GM12878 (cell line): ENCODE data around the gene BFSP2. TPM values are rescaled to one million over a fixed set of nuclear protein-coding genes. Genes with fewer than 3 reads are reported as not detected.

Source experiments
- CBX5 ChIP-seq: sonication (generic); IDR thresholded peaks from 2 replicates; pipeline ENCODE4 v1.6.1; 2016; ENCODE audit warnings: low read depth, moderate library complexity, mild to moderate bottlenecking, inconsistent platforms
- CHD1 ChIP-seq: IDR thresholded peaks from 2 replicates; pipeline ENCODE4 v1.6.1; 2012; ENCODE audit warnings: low read depth, low read length, improper control_type of control experiment
- ETV6 ChIP-seq, 2 experiments: fragments of 450-650 bp in 1 of 2; IDR thresholded peaks in 1 of 2; conservative IDR thresholded peaks in 1 of 2; 2 replicates each; pipeline ENCODE4 v1.6.1; 2014; ENCODE audit warnings: antibody characterized with exemption in 1 of 2, borderline replicate concordance in 1 of 2, low read depth in 1 of 2, mild to moderate bottlenecking in 1 of 2, moderate library complexity in 1 of 2
- MEF2B ChIP-seq: fragments of 450-650 bp; IDR thresholded peaks from 2 replicates; pipeline ENCODE4 v1.6.1; 2018; ENCODE audit warnings: mild to moderate bottlenecking, moderate library complexity; ENCODE audit not compliant: partially characterized antibody, poor library complexity, severe bottlenecking
- MXI1 ChIP-seq: fragments of 150-350 bp; IDR thresholded peaks from 2 replicates; pipeline ENCODE4 v1.6.1; 2011; ENCODE audit warnings: low read depth, mild to moderate bottlenecking, inconsistent platforms, low read length, improper control_type of control experiment
- MYC ChIP-seq: IDR thresholded peaks from 2 replicates; pipeline ENCODE4 v1.6.1; 2011; ENCODE audit warnings: mild to moderate bottlenecking, low read length, moderate library complexity, inconsistent platforms; ENCODE audit not compliant: insufficient read depth, insufficient replicate concordance, insufficient read length, severe bottlenecking
- NR2C1 ChIP-seq: fragments of 450-650 bp; IDR thresholded peaks from 2 replicates; pipeline ENCODE4 v1.6.1; 2017; ENCODE audit warnings: antibody characterized with exemption, mild to moderate bottlenecking, moderate library complexity
- NR2F1 ChIP-seq: fragments of 450-650 bp; conservative IDR thresholded peaks from 2 replicates; pipeline ENCODE4 v1.6.1; 2017; ENCODE audit warnings: mild to moderate bottlenecking
- POU2F2 ChIP-seq: IDR thresholded peaks from 3 replicates; pipeline ENCODE4 v1.6.1; 2011; ENCODE audit warnings: low read depth, mild to moderate bottlenecking, low read length, borderline replicate concordance
- RCOR1 ChIP-seq: conservative IDR thresholded peaks from 2 replicates; pipeline ENCODE4 v1.6.1; 2012; ENCODE audit warnings: low read depth, low read length, improper control_type of control experiment
- STAT1 ChIP-seq: fragments of 450-650 bp; conservative IDR thresholded peaks from 2 replicates; pipeline ENCODE4 v1.6.1; 2014; ENCODE audit warnings: antibody characterized with exemption, mild to moderate bottlenecking
- TCF7 ChIP-seq: IDR thresholded peaks from 2 replicates; pipeline ENCODE4 v1.6.1; 2014; ENCODE audit warnings: antibody characterized with exemption, borderline replicate concordance
- ZNF207 ChIP-seq: fragments of 450-650 bp; IDR thresholded peaks from 2 replicates; pipeline ENCODE4 v1.6.1; 2014; ENCODE audit warnings: antibody characterized with exemption, mild to moderate bottlenecking, borderline replicate concordance
- ZNF217 ChIP-seq: fragments of 450-650 bp; IDR thresholded peaks from 2 replicates; pipeline ENCODE4 v1.6.1; 2017; ENCODE audit warnings: antibody characterized with exemption, mild to moderate bottlenecking
- polyA plus RNA-seq, 11 experiments: library from polyadenylated mRNA; depleted of rRNA in 4 of 11; unstranded in 6 of 11; stranded (reverse) in 5 of 11; fragments of >200 nt; fragmentation: Nextera tagmentation in 4 of 11; fragmentation: Illumina TruSeq in 1 of 11; extraction: Ambion mirVana in 4 of 11; extraction: Trizol in 1 of 11; gene quantifications; 1 replicate in 1 of 11; 2 replicates in 10 of 11; pipeline versions ENCODE4 v1.2.1 to v1.2.3, GENCODE V29; 2011 to 2016; ENCODE audit warnings: inconsistent platforms in 2 of 11, missing spikeins in 2 of 11, low read depth in 1 of 11
- total RNA-seq, 4 experiments: library from RNA; depleted of rRNA in 3 of 4; stranded (reverse); fragments of >200 nt in 3 of 4; fragmentation: Illumina TruSeq in 1 of 4; extraction: Trizol in 1 of 4; gene quantifications; 2 replicates each; pipeline versions ENCODE4 v1.2.1 to v1.2.3, GENCODE V29; 2013 to 2021
- TF ChIP-seq, protein P1 (sequence below): fragments of 450-650 bp; IDR thresholded peaks from 2 replicates; pipeline ENCODE4 v1.6.1; 2017; ENCODE audit warnings: antibody characterized with exemption, mild to moderate bottlenecking, moderate library complexity
- TF ChIP-seq, protein P2 (sequence below): fragments of 450-650 bp; IDR thresholded peaks from 2 replicates; pipeline ENCODE4 v1.6.1; 2017; ENCODE audit warnings: borderline replicate concordance
- TF ChIP-seq, protein P3 (sequence below): IDR thresholded peaks from 2 replicates; pipeline ENCODE4 v1.6.1; 2012; ENCODE audit warnings: low read length, inconsistent platforms
- TF ChIP-seq, protein P4 (sequence below): IDR thresholded peaks from 2 replicates; pipeline ENCODE4 v1.6.1; 2011; ENCODE audit warnings: borderline replicate concordance, low read depth, mild to moderate bottlenecking, moderate library complexity, mixed read lengths, low read length; ENCODE audit not compliant: insufficient read depth; ENCODE audit errors: extremely low read length

BFSP2 gene
- total and polyA plus RNA-seq, 10 of the 15 experiments (the other 5 are each of a cell fraction or from before 2014, with no cell fraction given) = 1.5 to 20.4 (median 7.3) TPM

DNA sequence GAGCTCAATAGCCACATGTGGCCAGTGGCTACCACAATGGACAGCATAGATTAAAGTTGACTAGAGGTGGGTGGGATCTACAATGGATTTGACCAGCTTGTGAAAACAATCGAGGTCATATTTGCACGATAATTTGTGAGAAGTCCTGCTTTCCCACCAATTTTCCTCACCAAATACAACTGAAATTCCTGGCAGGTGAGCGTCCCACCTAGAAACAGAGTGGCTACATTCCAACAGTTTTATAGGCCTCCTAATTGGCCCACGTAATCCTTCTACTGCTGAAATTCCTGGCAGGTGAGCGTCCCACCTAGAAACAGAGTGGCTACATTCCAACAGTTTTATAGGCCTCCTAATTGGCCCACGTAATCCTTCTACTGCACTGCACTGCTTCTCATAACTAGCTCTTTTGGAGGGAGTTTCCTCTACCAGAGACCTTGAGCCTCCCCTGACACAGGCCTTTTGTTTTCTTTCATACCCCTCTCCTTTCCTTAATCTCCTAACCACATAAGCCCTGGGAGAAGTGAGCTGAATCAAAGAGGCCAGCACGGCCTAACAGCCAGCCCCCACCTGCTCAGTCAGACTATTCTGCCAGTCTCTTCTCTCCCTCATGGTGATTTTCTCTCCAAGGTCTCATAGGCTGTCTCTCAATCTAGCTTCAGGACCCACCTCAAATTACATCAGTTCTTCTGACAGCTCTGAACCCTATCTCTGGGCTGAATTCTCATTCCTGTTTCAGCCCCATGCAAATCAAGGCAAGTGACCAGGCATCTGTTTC, 80.2 kb downstream of the BFSP2 start (continued):
- TF ChIP-seq, protein P1, sequence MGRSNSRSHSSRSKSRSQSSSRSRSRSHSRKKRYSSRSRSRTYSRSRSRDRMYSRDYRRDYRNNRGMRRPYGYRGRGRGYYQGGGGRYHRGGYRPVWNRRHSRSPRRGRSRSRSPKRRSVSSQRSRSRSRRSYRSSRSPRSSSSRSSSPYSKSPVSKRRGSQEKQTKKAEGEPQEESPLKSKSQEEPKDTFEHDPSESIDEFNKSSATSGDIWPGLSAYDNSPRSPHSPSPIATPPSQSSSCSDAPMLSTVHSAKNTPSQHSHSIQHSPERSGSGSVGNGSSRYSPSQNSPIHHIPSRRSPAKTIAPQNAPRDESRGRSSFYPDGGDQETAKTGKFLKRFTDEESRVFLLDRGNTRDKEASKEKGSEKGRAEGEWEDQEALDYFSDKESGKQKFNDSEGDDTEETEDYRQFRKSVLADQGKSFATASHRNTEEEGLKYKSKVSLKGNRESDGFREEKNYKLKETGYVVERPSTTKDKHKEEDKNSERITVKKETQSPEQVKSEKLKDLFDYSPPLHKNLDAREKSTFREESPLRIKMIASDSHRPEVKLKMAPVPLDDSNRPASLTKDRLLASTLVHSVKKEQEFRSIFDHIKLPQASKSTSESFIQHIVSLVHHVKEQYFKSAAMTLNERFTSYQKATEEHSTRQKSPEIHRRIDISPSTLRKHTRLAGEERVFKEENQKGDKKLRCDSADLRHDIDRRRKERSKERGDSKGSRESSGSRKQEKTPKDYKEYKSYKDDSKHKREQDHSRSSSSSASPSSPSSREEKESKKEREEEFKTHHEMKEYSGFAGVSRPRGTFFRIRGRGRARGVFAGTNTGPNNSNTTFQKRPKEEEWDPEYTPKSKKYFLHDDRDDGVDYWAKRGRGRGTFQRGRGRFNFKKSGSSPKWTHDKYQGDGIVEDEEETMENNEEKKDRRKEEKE = no peak
- TF ChIP-seq ZNF207 (no peak), MXI1 (no peak), NR2F1 (no peak), ETV6 (conservative IDR thresholded peaks at IDR 0.05 in 1 of 2, IDR thresholded peaks at IDR 0.05 in 1 of 2; ENCODE audit: borderline replicate concordance in 1 of 2, low read depth in 1 of 2) (no peak), CHD1 (no peak), MYC (no peak), STAT1 (no peak), NR2C1 (no peak), ZNF217 (no peak), MEF2B (no peak), RCOR1 (no peak), TCF7 (no peak), CBX5 (peak; percentile 47; the same call in 1 of the 2 replicates), POU2F2 (peak; percentile 70; the same call in 2 of the 3 replicates)
- TF ChIP-seq, protein P2, sequence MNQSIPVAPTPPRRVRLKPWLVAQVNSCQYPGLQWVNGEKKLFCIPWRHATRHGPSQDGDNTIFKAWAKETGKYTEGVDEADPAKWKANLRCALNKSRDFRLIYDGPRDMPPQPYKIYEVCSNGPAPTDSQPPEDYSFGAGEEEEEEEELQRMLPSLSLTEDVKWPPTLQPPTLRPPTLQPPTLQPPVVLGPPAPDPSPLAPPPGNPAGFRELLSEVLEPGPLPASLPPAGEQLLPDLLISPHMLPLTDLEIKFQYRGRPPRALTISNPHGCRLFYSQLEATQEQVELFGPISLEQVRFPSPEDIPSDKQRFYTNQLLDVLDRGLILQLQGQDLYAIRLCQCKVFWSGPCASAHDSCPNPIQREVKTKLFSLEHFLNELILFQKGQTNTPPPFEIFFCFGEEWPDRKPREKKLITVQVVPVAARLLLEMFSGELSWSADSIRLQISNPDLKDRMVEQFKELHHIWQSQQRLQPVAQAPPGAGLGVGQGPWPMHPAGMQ = no peak
- TF ChIP-seq, protein P3, sequence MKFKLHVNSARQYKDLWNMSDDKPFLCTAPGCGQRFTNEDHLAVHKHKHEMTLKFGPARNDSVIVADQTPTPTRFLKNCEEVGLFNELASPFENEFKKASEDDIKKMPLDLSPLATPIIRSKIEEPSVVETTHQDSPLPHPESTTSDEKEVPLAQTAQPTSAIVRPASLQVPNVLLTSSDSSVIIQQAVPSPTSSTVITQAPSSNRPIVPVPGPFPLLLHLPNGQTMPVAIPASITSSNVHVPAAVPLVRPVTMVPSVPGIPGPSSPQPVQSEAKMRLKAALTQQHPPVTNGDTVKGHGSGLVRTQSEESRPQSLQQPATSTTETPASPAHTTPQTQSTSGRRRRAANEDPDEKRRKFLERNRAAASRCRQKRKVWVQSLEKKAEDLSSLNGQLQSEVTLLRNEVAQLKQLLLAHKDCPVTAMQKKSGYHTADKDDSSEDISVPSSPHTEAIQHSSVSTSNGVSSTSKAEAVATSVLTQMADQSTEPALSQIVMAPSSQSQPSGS = 0 out of 2 replicates have a peak, but pooled peaks have one; percentile 27
- TF ChIP-seq, protein P4, sequence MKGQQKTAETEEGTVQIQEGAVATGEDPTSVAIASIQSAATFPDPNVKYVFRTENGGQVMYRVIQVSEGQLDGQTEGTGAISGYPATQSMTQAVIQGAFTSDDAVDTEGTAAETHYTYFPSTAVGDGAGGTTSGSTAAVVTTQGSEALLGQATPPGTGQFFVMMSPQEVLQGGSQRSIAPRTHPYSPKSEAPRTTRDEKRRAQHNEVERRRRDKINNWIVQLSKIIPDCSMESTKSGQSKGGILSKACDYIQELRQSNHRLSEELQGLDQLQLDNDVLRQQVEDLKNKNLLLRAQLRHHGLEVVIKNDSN = no peak
